Measurements from ENCODE around the gene PDILT.
"Not testable (repeated sequence)": the region's sequence is repeated elsewhere in the genome, so short reads cannot be mapped to it uniquely, and the experiment has no call there.

Gene PDILT

DNA sequence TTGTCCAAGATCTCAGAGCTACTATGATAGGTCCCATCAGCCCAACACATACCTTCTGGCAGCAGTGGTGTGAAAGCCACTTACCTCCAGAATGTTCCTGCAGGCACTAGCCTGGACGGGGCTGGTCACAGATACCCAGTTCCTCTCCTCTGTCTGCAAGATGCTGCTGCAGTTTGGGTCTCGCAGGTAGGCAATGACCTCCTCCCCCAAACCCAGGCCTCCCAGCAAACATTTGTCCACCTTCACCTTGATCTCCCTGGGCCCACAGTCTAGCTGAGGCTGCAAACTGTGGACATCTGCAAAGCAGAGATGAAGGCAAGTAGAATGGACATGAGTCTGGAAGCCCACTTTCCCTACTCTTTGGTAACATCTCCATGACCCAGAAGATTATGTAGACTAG lies 84.4 kb downstream of the PDILT start:
- no peak for DNase-seq

DNA sequence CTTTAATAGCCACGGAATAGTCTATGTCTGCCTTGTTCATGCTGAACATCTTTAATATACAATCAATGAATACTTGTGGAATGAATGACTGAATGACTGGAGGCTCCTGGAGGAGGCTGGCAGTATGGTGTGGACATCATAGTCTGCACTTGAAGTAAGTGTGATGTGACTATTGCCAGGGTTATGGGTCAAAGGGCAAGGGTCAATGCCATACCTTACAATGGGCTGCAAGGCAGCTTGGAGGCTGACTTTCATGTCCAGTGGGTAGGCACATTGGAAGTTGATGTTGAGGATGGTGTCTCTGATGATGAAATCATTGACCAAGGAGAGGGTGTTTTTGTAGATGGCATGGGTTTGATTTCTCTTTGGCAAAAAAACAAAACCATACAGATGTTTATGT lies 85.1 kb downstream of the PDILT start:
- no peak for DNase-seq

DNA sequence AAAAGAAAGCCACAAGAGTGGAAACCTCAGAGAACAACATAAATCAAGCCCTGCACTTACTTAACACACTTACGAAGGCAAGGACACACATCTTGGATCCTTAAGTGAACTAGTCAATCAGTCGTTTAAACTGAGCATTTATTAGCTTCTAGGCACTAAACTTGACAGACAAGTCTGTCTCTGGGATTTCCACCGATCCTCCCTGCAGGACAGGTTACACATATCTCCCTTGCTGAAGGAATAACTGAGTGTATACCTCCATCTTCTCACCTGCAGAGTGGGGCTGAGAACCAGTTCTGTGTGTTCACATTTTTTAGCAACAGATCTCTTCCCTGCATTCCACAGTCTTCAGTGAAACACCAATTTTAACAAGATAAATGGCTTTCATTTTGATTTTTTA lies 86.1 kb downstream of the PDILT start:
- no peak for DNase-seq

DNA sequence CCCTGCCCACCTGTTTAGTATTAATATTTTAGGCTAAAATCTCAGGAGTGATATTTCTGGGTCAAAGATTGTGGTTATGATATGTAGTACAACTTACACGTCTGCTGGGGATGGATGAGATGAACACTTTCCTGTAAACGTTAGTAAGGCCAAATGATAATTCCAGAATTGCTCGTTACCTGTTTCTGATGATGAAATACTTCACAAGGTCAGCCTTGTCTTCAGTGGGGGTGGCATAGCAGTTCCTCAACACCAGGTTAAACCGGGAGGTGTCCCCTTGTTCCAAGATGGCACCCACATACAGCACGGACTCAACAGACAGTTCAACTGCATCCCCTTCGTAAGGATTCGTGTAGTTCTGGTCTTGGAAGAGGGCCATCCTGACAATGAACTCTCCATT lies 86.5 kb downstream of the PDILT start:
- no peak for DNase-seq

DNA sequence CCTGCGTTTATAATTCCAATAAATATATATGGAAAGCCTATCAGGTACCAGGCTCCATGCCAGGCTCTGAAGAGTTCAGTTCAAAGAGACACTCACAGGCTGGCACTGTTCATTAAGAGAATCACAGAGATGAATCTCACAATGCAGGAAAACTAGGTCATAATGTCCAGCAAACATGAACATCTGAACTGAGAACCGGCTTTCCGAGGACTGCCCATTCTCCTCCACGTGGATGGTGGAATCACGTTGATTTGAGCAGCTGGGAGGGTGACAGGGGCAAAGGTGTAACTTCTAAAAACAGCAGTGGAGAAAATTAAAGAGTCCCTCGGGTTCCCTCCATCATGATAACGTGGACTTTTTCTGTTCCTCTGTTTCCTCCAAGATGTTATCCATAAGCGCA lies 87.4 kb downstream of the PDILT start:
- DNase-seq: no peak

DNA sequence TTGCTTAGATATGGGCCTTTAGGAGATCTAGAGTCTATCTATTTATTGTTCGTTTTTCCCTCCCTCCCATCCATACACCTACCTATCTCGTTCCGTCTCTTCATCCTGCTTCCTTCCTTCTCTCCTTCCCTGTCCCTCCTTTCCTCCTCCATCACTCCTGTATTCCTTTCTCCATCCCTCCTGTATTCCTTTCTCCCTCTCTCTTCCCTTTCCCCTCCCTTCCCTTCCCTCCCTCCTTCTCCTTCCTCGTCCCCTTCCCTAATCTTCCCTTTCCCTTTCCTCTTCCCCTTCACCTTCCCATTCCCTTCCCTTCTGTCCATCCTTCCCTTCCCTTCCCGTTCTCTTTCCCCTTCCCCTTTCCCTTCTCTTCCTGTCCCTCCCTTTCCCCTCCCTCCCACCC lies 87.8 kb downstream of the PDILT start:
- no peak for DNase-seq

DNA sequence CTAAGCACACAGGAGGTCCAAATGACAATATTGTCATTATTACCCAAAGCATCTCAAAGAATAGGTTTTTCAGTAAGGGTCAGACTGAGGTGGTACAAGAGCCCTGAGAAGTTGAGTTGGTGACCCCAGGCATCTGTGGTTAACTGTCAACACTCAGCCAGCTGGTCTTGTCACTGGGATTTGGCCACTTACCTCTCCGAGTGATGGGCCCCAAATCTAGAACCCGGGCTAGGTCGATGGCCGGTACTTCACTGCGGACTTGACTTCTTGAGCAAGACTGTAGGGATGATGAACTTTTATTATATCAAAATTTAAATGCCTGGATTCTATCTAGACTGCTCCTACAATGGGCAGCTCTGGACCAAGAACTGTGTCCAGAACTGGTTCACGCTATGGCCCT lies 88.8 kb downstream of the PDILT start:
- no peak for DNase-seq

DNA sequence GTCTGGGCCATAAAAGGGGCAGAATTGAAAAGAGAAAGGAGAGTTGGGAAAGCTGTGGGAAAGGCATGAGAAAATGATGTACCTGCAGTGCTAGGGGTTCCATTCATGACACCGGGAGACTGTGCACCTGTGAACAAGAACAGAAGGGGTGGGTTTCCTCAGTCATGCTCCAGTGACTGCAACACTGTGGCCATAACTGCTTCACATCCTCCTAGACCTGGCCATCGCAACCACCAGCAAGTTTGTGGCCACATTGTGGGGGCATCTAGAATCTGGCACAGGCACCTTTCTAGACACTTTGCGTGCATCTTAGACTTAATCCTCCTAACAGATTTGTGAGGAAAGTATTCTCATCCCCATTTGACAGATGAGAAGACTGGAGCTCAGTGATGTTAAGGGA lies 90.0 kb downstream of the PDILT start:
- DNase-seq: no peak

DNA sequence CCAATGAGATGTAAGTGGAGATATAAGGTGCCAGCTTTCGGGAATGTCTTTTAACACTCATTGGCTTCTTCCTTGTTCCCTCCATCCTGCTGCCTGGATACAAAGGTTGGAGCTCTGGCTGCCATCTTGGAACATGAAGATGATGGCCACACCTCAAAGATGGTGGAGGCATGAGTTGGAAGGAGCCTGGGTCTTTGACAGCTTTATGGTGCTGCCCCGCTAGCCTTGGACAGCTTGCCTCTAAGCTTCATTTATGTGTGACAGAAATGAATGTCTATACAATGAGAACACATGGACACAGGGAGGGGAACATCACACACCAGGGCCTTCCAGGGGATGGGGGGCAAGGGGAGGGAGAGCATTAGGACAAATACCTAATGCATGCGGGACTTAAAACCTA lies 90.8 kb downstream of the PDILT start:
- DNase-seq: no peak

DNA sequence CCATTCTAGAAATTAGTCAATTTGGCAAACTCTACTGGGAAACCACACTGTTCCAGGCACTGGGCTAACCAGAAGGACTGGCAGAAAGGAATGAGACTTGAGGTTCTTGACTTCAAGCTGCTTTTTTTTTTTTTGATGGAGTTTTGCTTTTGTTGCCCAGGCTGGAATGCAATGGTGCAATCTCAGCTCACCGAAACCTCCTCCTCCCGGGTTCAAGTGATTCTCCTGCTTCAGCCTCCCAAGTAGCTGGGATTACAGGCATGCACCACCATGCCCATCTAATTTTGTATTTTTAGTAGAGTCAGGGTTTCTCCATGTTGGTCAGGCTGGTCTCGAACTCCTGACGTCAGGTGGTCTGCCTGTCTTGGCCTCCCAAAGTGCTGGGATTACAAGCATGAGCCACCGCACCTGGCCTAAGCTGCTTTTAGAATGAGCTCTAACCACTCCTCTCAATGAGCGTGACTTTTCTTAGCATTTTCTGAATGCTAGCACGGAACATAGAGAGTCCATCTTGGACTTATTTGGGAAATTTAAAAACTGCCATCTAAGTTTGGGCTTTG lies 91.9 kb downstream of the PDILT start:
- DNase-seq: not testable (repeated sequence)

DNA sequence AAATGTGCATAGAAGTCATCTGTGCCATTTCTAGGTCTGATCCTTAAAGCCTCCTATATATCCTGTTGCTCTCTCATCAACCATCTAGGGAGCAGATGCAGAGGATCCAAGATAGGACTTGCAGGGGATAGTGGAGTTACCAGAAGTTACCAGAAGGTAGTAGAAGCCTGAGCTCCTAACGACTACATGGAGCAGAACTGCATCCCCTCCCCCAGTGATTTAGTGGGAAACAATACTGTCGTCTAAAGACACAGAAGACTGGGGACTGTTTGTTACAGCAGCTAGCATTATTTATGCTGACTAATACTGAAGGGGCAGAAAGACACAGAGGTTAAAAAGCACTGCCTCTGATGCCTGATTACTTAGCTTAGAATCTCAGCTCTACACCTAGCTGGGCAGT lies 93.0 kb downstream of the PDILT start:
- DNase-seq: no peak

DNA sequence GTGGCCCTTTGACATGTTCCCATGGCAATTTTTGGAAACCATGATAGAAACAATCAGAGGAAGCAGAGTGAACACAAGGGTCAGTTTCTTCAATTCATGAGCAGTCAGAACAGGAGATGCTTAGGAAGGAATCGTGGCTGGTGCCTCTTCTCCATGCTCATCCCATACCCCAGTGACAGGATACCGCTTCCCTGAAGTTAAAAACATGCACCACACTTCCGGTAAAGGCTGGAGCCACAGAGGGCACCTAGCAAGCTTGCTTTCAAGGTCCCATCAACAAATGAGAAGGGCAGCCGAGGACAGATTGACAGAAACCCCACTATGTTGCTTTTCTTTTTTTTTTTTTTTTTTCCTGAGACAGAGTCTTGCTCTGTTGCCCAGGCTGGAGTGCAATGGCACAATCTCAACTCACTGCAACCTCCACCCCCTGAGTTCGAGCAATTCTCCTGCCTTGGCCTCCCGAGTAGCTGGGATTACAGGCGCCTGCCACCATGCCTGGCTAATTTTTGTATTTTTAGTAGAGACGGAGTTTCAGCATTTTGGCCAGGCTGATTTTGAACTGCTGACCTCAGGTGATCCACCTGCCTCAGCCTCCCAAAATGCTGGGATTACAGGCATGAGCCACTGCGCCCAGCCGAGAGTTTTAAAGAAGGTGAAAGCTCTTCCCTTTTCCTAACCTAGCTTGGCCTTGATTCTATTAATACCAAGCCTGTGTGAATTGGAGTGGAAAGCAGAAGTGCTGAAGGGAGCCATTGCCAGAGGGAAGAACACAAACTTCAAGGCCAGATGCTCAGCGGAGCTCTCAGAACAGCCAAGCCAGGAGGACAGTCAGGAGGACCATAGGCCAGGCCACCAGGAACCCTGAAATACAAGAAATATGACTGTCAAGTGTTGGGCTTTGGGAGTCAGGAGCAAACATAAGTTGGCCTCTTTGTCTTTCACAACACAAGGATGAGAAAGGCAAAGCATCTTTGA lies 93.8 kb downstream of the PDILT start:
- DNase-seq: no peak

DNA sequence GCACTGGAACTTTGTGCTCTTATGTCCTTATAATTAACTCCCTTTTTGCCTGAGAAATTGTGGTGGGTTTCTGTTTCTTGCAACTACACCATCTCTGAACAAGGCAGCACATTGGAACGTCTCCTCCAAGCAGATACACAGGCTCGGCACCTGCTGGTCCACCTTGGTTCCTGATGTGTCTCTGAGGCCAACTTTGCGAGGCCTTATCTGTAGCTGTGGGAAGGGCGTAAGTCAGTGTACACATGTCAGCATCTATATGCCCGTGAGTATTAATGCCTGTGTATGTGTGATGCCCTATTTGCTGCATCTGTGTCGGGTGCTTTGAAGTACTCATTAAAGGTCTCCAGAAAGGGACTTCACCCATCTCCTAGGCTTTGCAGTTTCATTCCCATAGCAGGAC lies 94.8 kb downstream of the PDILT start:
- DNase-seq: no peak
